H9 (cell line): Measurements from ENCODE around the gene MST1R. TPM values are rescaled to one million over a fixed set of nuclear protein-coding genes. Genes with fewer than 3 reads are reported as not detected.

ENCODE experiments used
- DNase-seq: peaks from one replicate; pipeline ENCODE4 v3.0.0-alpha.2; 2017
- H2AFZ ChIP-seq: one replicate; pipeline ENCODE4 v1.6.1; 2013; ENCODE audit warnings: mild to moderate bottlenecking, low read length, control low read depth, moderate library complexity
- H2AK5ac ChIP-seq: 2 replicates; pipeline ENCODE4 v1.6.1; 2013; ENCODE audit warnings: low read length, control low read depth, mixed read lengths; ENCODE audit not compliant: insufficient read length
- H2BK120ac ChIP-seq: one replicate; pipeline ENCODE4 v1.6.1; 2013; ENCODE audit warnings: low read depth, mild to moderate bottlenecking, low read length, control low read depth, inconsistent platforms; ENCODE audit not compliant: poor library complexity, severe bottlenecking
- H2BK12ac ChIP-seq: 2 replicates; pipeline ENCODE4 v1.6.1; 2013; ENCODE audit warnings: low read length, control low read depth, mixed read lengths, low read depth; ENCODE audit not compliant: insufficient read length
- H2BK15ac ChIP-seq: 2 replicates; pipeline ENCODE4 v1.6.1; 2013; ENCODE audit warnings: low read depth, low read length, control low read depth
- H2BK20ac ChIP-seq: one replicate; pipeline ENCODE4 v1.6.1; 2013; ENCODE audit warnings: low read depth, mild to moderate bottlenecking, low read length, control low read depth, inconsistent platforms; ENCODE audit not compliant: poor library complexity, severe bottlenecking
- H2BK5ac ChIP-seq: 2 replicates; pipeline ENCODE4 v1.6.1; 2013; ENCODE audit warnings: low read length, control low read depth, mixed read lengths; ENCODE audit not compliant: insufficient read length
- H3K14ac ChIP-seq: 2 replicates; pipeline ENCODE4 v1.6.1; 2013; ENCODE audit warnings: low read length, control low read depth; ENCODE audit not compliant: insufficient read depth
- H3K18ac ChIP-seq: 2 replicates; pipeline ENCODE4 v1.6.1; 2013; ENCODE audit warnings: low read depth, mild to moderate bottlenecking, mixed read lengths, low read length, control low read depth; ENCODE audit not compliant: insufficient read length
- H3K23ac ChIP-seq: 2 replicates; pipeline ENCODE4 v1.6.1; 2013; ENCODE audit warnings: low read length, control low read depth, mixed read lengths, low read depth; ENCODE audit not compliant: insufficient read length
- H3K23me2 ChIP-seq: 2 replicates; pipeline ENCODE4 v1.6.1; 2013; ENCODE audit warnings: low read depth, mild to moderate bottlenecking, mixed read lengths, low read length, control low read depth; ENCODE audit not compliant: insufficient read length, poor library complexity, severe bottlenecking
- H3K27ac ChIP-seq: 2 replicates; pipeline ENCODE4 v1.5.1; 2013; ENCODE audit warnings: low read length, control low read depth, mixed read lengths, low read depth; ENCODE audit not compliant: insufficient read length
- H3K27me3 ChIP-seq: 2 replicates; pipeline ENCODE4 v1.6.1; 2013; ENCODE audit warnings: low read length, control low read depth, inconsistent platforms; ENCODE audit not compliant: insufficient read depth
- H3K4ac ChIP-seq: 2 replicates; pipeline ENCODE4 v1.6.1; 2013; ENCODE audit warnings: low read depth, mild to moderate bottlenecking, control low read depth, inconsistent platforms, low read length, moderate library complexity
- H3K4me1 ChIP-seq: 2 replicates; pipeline ENCODE4 v1.6.1; 2013; ENCODE audit warnings: low read length, control low read depth, inconsistent platforms; ENCODE audit not compliant: insufficient read depth
- H3K4me2 ChIP-seq: 2 replicates; pipeline ENCODE4 v1.6.1; 2013; ENCODE audit warnings: low read length, control low read depth, mixed read lengths; ENCODE audit not compliant: insufficient read length, insufficient read depth
- H3K56ac ChIP-seq: 2 replicates; pipeline ENCODE4 v1.6.1; 2013; ENCODE audit warnings: low read depth, mild to moderate bottlenecking, mixed read lengths, low read length, control low read depth; ENCODE audit not compliant: insufficient read length
- H3K79me1 ChIP-seq: 2 replicates; pipeline ENCODE4 v1.6.1; 2013; ENCODE audit warnings: low read depth, mild to moderate bottlenecking, moderate library complexity, low read length, control low read depth, inconsistent platforms; ENCODE audit not compliant: insufficient read depth, poor library complexity, severe bottlenecking
- H3K79me2 ChIP-seq: 2 replicates; pipeline ENCODE4 v1.6.1; 2013; ENCODE audit warnings: low read length, control low read depth, inconsistent platforms; ENCODE audit not compliant: insufficient read depth
- H3K9ac ChIP-seq: 2 replicates; pipeline ENCODE4 v1.6.1; 2013; ENCODE audit warnings: low read length, control low read depth, mixed read lengths; ENCODE audit not compliant: insufficient read length; ENCODE audit errors: extremely low read depth
- H3K9me3 ChIP-seq: one replicate; pipeline ENCODE4 v1.6.1; 2013; ENCODE audit warnings: low read depth, low read length, inconsistent platforms; ENCODE audit not compliant: control insufficient read depth
- H3T11ph ChIP-seq: one replicate; pipeline ENCODE4 v1.6.1; 2013; ENCODE audit warnings: mild to moderate bottlenecking, low read length, control low read depth, inconsistent platforms
- H4K20me1 ChIP-seq: one replicate; pipeline ENCODE4 v1.6.1; 2013; ENCODE audit not compliant: control insufficient read depth, insufficient read length, insufficient read depth
- H4K5ac ChIP-seq: 2 replicates; pipeline ENCODE4 v1.6.1; 2013; ENCODE audit warnings: low read depth, mild to moderate bottlenecking, mixed read lengths, low read length, control low read depth; ENCODE audit not compliant: insufficient read length
- H4K8ac ChIP-seq: replicated peaks from 2 replicates; pipeline ENCODE4 v1.6.1; 2013; ENCODE audit warnings: low read length, control low read depth, mixed read lengths, low read depth; ENCODE audit not compliant: insufficient read length
- H4K91ac ChIP-seq: 2 replicates; pipeline ENCODE4 v1.6.1; 2013; ENCODE audit warnings: low read depth, mild to moderate bottlenecking, moderate library complexity, mixed read lengths, low read length, control low read depth; ENCODE audit not compliant: insufficient read length
- H3K27ac Mint-ChIP-seq, 3 experiments: 2 replicates in 2 of 3; 3 replicates in 1 of 3; pipeline ENCODE4 v1.8.0; 2020 to 2021; ENCODE audit warnings: mixed read lengths in 3 of 3, mild to moderate bottlenecking in 1 of 3, moderate library complexity in 1 of 3
- H3K27me3 Mint-ChIP-seq: 2 replicates; pipeline ENCODE4 v1.8.0; 2021; ENCODE audit warnings: low read depth, mild to moderate bottlenecking, moderate library complexity, mixed read lengths
- H3K36me3 Mint-ChIP-seq, 3 experiments: 2 replicates in 2 of 3; 3 replicates in 1 of 3; pipeline ENCODE4 v1.8.0; 2020 to 2021; ENCODE audit warnings: low read depth in 3 of 3, mixed read lengths in 3 of 3; ENCODE audit not compliant: insufficient read depth in 1 of 3
- H3K4me1 Mint-ChIP-seq, 2 experiments: 2 replicates each; pipeline ENCODE4 v1.8.0; 2020; ENCODE audit warnings: mixed read lengths in 2 of 2
- H3K4me3 Mint-ChIP-seq, 2 experiments: 2 replicates in 1 of 2; 3 replicates in 1 of 2; pipeline ENCODE4 v1.8.0; 2020 to 2021; ENCODE audit warnings: mild to moderate bottlenecking in 2 of 2, mixed read lengths in 2 of 2, moderate library complexity in 1 of 2
- H3K9me3 Mint-ChIP-seq, 2 experiments: 2 replicates in 1 of 2; 3 replicates in 1 of 2; pipeline ENCODE4 v1.8.0; 2020; ENCODE audit warnings: mild to moderate bottlenecking in 2 of 2, mixed read lengths in 2 of 2, moderate library complexity in 1 of 2
- WGBS: extraction: QIAGEN DNeasy Blood & Tissue Kit; methylation state at CpG from one replicate; pipeline ENCODE4 v1.1.7; 2013; ENCODE audit warnings: missing lambda C conversion rate, low lambda C conversion rate, mixed read lengths; ENCODE audit not compliant: insufficient read length; ENCODE audit errors: extremely low coverage; 5-methylcytosine and 5-hydroxymethylcytosine counted together
- total RNA-seq: library from RNA; stranded (reverse); gene quantifications from 2 replicates; pipeline ENCODE4 v1.2.1, GENCODE V29; 2021
- TF ChIP-seq, protein P1 (sequence below): fragments of 200-600 bp; sonication (generic); conservative IDR thresholded peaks from 3 replicates; pipeline ENCODE4 v1.8.0; 2021; ENCODE audit warnings: antibody characterized with exemption, mild to moderate bottlenecking

Gene MST1R
- total RNA-seq, 1 experiment from 2014 or later: 4.9 TPM

DNA sequence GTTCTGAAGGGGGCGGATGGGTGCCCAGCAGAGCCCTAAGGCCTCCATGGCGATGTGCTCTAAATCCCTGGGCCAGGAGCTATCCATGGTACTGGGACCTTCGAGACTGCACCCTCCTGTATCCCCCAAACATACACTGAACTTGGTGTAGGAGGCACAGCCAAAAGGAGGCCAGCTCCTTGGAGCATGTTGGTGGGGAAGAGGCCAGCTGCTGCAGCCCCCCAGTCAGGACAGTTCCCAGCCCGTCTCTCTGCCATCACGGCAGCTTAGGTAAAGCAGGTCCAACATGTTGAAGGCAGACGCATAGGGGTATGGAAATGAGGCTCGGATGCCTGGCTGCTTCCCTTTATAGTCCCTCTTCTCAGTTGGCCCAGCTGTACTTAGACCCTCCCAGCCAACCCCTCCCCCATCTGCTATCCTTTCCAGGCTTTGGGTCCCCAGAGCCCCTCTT is 35.8 kb downstream of the MST1R start:
- WGBS: no CpG with 5 or more reads among the region's 7 CpGs

More for the DNA sequence above, 35.8 kb downstream of the MST1R start:
- H4K5ac ChIP-seq: no peak overlapping the region
- no peak overlapping the region for H4K8ac ChIP-seq
- no peak overlapping the region for H2BK120ac ChIP-seq
- Mint-ChIP-seq H3K27ac (0 out of 7 replicates have a peak overlapping the region, but pooled peaks of 1 of the 3 experiments have one; percentile 39), H3K27me3 (peaks cover 25% of the 10 kb centered on the region), H3K9me3 (no peaks in the 10 kb centered on the region), H3K4me3 (peak overlapping the region; percentile 70 to 83), H3K4me1 (peaks cover 34 to 56% of the 10 kb centered on the region in 2 experiments), H3K36me3 (no peaks in the 10 kb centered on the region; a peak in 1 of 7 replicates)
- no peak overlapping the region for H2AK5ac ChIP-seq
- no peak overlapping the region for H3K27ac ChIP-seq
- no peak overlapping the region for H3K18ac ChIP-seq
- H3K27me3 ChIP-seq: no peaks in the 10 kb centered on the region
- H3K79me2 ChIP-seq: no peaks in the 10 kb centered on the region
- peak overlapping the region; percentile 43 for H3K4me2 ChIP-seq
- H3T11ph ChIP-seq: no peak overlapping the region
- no peak overlapping the region for H2BK15ac ChIP-seq
- H2BK20ac ChIP-seq: no peak overlapping the region
- no peak overlapping the region for H2AFZ ChIP-seq
- H3K9me3 ChIP-seq: no peaks in the 10 kb centered on the region
- TF ChIP-seq, protein P1, sequence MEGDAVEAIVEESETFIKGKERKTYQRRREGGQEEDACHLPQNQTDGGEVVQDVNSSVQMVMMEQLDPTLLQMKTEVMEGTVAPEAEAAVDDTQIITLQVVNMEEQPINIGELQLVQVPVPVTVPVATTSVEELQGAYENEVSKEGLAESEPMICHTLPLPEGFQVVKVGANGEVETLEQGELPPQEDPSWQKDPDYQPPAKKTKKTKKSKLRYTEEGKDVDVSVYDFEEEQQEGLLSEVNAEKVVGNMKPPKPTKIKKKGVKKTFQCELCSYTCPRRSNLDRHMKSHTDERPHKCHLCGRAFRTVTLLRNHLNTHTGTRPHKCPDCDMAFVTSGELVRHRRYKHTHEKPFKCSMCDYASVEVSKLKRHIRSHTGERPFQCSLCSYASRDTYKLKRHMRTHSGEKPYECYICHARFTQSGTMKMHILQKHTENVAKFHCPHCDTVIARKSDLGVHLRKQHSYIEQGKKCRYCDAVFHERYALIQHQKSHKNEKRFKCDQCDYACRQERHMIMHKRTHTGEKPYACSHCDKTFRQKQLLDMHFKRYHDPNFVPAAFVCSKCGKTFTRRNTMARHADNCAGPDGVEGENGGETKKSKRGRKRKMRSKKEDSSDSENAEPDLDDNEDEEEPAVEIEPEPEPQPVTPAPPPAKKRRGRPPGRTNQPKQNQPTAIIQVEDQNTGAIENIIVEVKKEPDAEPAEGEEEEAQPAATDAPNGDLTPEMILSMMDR: no peak
- no peaks in the 10 kb centered on the region for H3K79me1 ChIP-seq
- H2BK12ac ChIP-seq: no peak overlapping the region
- no peak overlapping the region for H2BK5ac ChIP-seq
- H3K4me1 ChIP-seq: peaks cover 10% of the 10 kb centered on the region; the same call in 1 of the 2 replicates
- H3K56ac ChIP-seq: no peak overlapping the region
- H3K4ac ChIP-seq: no peak overlapping the region
- DNase-seq: peak; percentile 83
- no peak overlapping the region for H4K91ac ChIP-seq
- no peaks in the 10 kb centered on the region for H4K20me1 ChIP-seq
- no peak overlapping the region for H3K9ac ChIP-seq
- H3K23me2 ChIP-seq: peaks cover 7% of the 10 kb centered on the region
- no peak overlapping the region for H3K23ac ChIP-seq
- H3K14ac ChIP-seq: no peak overlapping the region
